Measurements from ENCODE around the gene RNF141. TPM values are rescaled to one million over a fixed set of nuclear protein-coding genes. Genes with fewer than 3 reads are reported as not detected.

Gene RNF141
- total and polyA plus RNA-seq, 2 donors (not counting 1 experiment from before 2014, with no cell fraction given), result 32.5 to 43.5 TPM

GRCh38 chr11:10522921-10523320 lies 18.1 kb downstream of the RNF141 start:
- TF ChIP-seq CTCF (conservative IDR thresholded peaks at IDR 0.05 in 1 of 2, IDR thresholded peaks at IDR 0.05 in 1 of 2; ENCODE audit: low read depth in 1 of 2, low read length in 2 of 2), result no peak
- TF ChIP-seq EZH2 (IDR thresholded peaks at IDR 0.05; ENCODE audit: low read length, missing control alignments), result no peak
- no peak overlapping the region for H3K4me3 ChIP-seq (replicated peaks in 1 of 4; ENCODE audit: control extremely low read depth in 1 of 4, insufficient read depth in 1 of 4, low read depth in 3 of 4, low read length in 4 of 4)
- H3K36me3 ChIP-seq (ENCODE audit: control insufficient read depth, insufficient read depth, low read length), result peaks cover 2% of the 10 kb centered on the region
- no peaks in the 10 kb centered on the region for H3K9me3 ChIP-seq (ENCODE audit: control insufficient read depth, insufficient read depth, low read depth, low read length)
- no peak overlapping the region for H3K27ac ChIP-seq (ENCODE audit: insufficient read depth, low read length)
- H4K20me1 ChIP-seq (ENCODE audit: control insufficient read depth, extremely low read depth, insufficient read depth, low read length), result no peaks in the 10 kb centered on the region
- DNase-seq (ENCODE audit: low read depth in 2 of 2), result peak; percentile 3 to 30
- no peak overlapping the region for H2AFZ ChIP-seq (ENCODE audit: low read length)
- peaks cover 11% of the 10 kb centered on the region for H3K4me1 ChIP-seq (ENCODE audit: control insufficient read depth, extremely low read depth, insufficient read depth, low read length)
- no peaks in the 10 kb centered on the region for H3K79me2 ChIP-seq (ENCODE audit: control insufficient read depth, insufficient read depth, low read length)
- H3K27me3 ChIP-seq (ENCODE audit: control insufficient read depth, insufficient read depth, low read length), result no peaks in the 10 kb centered on the region
- H3K9ac ChIP-seq (ENCODE audit: insufficient read depth, low read length), result no peak overlapping the region
- H3K4me2 ChIP-seq (ENCODE audit: extremely low read depth, insufficient read depth, low read length), result no peak overlapping the region

GRCh38 chr11:10522276-10522675 lies 18.7 kb downstream of the RNF141 start:
- H3K36me3 ChIP-seq (ENCODE audit: control insufficient read depth, insufficient read depth, low read length), result peaks cover 2% of the 10 kb centered on the region
- H3K4me1 ChIP-seq (ENCODE audit: control insufficient read depth, extremely low read depth, insufficient read depth, low read length), result peaks cover 5% of the 10 kb centered on the region
- H3K4me2 ChIP-seq (ENCODE audit: extremely low read depth, insufficient read depth, low read length), result no peak overlapping the region
- no peak overlapping the region for H3K4me3 ChIP-seq (replicated peaks in 1 of 4; ENCODE audit: control extremely low read depth in 1 of 4, insufficient read depth in 1 of 4, low read depth in 3 of 4, low read length in 4 of 4)
- no peak for TF ChIP-seq CTCF (conservative IDR thresholded peaks at IDR 0.05 in 1 of 2, IDR thresholded peaks at IDR 0.05 in 1 of 2; ENCODE audit: low read depth in 1 of 2, low read length in 2 of 2)
- TF ChIP-seq EZH2 (IDR thresholded peaks at IDR 0.05; ENCODE audit: low read length, missing control alignments), result no peak
- DNase-seq (ENCODE audit: low read depth in 2 of 2), result no peak
- H3K79me2 ChIP-seq (ENCODE audit: control insufficient read depth, insufficient read depth, low read length), result no peaks in the 10 kb centered on the region
- no peaks in the 10 kb centered on the region for H3K9me3 ChIP-seq (ENCODE audit: control insufficient read depth, insufficient read depth, low read depth, low read length)
- H3K9ac ChIP-seq (ENCODE audit: insufficient read depth, low read length), result no peak overlapping the region
- H4K20me1 ChIP-seq (ENCODE audit: control insufficient read depth, extremely low read depth, insufficient read depth, low read length), result no peaks in the 10 kb centered on the region
- no peak overlapping the region for H2AFZ ChIP-seq (ENCODE audit: low read length)
- no peak overlapping the region for H3K27ac ChIP-seq (ENCODE audit: insufficient read depth, low read length)
- no peaks in the 10 kb centered on the region for H3K27me3 ChIP-seq (ENCODE audit: control insufficient read depth, insufficient read depth, low read length)

- no peak overlapping the region for H3K9ac ChIP-seq (ENCODE audit: insufficient read depth, low read length)
- no peaks in the 10 kb centered on the region for H4K20me1 ChIP-seq (ENCODE audit: control insufficient read depth, extremely low read depth, insufficient read depth, low read length)
- no peak for TF ChIP-seq EZH2 (IDR thresholded peaks at IDR 0.05; ENCODE audit: low read length, missing control alignments)
- TF ChIP-seq CTCF (conservative IDR thresholded peaks at IDR 0.05 in 1 of 2, IDR thresholded peaks at IDR 0.05 in 1 of 2; ENCODE audit: low read depth in 1 of 2, low read length in 2 of 2), result no peak
- H3K27me3 ChIP-seq (ENCODE audit: control insufficient read depth, insufficient read depth, low read length), result no peaks in the 10 kb centered on the region
- peaks cover 2% of the 10 kb centered on the region for H3K36me3 ChIP-seq (ENCODE audit: control insufficient read depth, insufficient read depth, low read length)
- H2AFZ ChIP-seq (ENCODE audit: low read length), result no peak overlapping the region
- no peak for DNase-seq (ENCODE audit: low read depth in 2 of 2)
- no peak overlapping the region for H3K4me2 ChIP-seq (ENCODE audit: extremely low read depth, insufficient read depth, low read length)
- no peaks in the 10 kb centered on the region for H3K79me2 ChIP-seq (ENCODE audit: control insufficient read depth, insufficient read depth, low read length)
- H3K4me3 ChIP-seq (replicated peaks in 1 of 4; ENCODE audit: control extremely low read depth in 1 of 4, insufficient read depth in 1 of 4, low read depth in 3 of 4, low read length in 4 of 4), result no peak overlapping the region
- H3K27ac ChIP-seq (ENCODE audit: insufficient read depth, low read length), result no peak overlapping the region
- no peaks in the 10 kb centered on the region for H3K4me1 ChIP-seq (ENCODE audit: control insufficient read depth, extremely low read depth, insufficient read depth, low read length)
- H3K9me3 ChIP-seq (ENCODE audit: control insufficient read depth, insufficient read depth, low read depth, low read length), result no peaks in the 10 kb centered on the region
These were observed 20.4 kb downstream of the RNF141 start for GRCh38 chr11:10520562-10520961.

All from fibroblast of lung (primary cell).